ENCODE measurements around the gene POFUT2. TPM values are rescaled to one million over a fixed set of nuclear protein-coding genes. Genes with fewer than 3 reads are reported as not detected.

POFUT2 gene
- total RNA-seq, 1 experiment from 2014 or later: 28.2 TPM

DNA sequence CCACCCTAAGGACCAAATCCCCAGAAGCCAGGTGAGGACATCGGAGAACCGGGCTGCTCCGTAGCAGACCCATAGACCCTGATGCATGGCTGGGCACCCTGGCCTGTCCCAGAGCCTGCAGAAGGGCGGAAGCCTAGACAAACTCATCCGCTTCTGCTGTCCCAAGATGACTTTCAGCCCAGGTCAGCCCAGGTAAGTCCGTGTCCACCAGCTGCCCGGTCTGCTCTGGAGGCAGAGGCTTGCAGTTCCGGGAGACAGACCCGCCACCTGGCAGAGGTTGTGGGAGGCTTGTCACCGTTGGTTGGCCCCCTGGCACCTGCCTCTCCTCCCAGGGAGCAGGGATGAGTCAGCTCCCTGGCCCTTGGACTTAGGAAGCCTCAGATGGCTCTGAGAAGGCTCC is 22.8 kb upstream of the POFUT2 start:
- no peak overlapping the region for H3K4me2 ChIP-seq (ENCODE audit: low read length)
- H3K4me1 ChIP-seq (ENCODE audit: insufficient read depth, low read length): peaks cover 8% of the 10 kb centered on the region
- no peaks in the 10 kb centered on the region for H3F3A ChIP-seq (ENCODE audit: low read length, unreplicated experiment)
- H3K36me3 ChIP-seq (ENCODE audit: low read depth, low read length): no peaks in the 10 kb centered on the region
- ChIA-PET CTCF (no interaction called here), POLR2A (ENCODE audit: unreplicated experiment) (no interaction called here)
- ATAC-seq (no peak), DNase-seq (no peak)
- no peak overlapping the region for H3K9ac ChIP-seq (ENCODE audit: low read length)
- no TSS peak for BruUV-seq (replicated peaks)
- intact Hi-C loops (cut with micrococcal nuclease): no loop called here
- no peaks in the 10 kb centered on the region for H3K79me2 ChIP-seq (ENCODE audit: low read length)
- H3K9me2 ChIP-seq (replicated peaks; ENCODE audit: low read length): no peaks in the 10 kb centered on the region
- no peaks in the 10 kb centered on the region for H4K20me1 ChIP-seq (ENCODE audit: low read length)
- H3K27me3 ChIP-seq (ENCODE audit: low read length): no peaks in the 10 kb centered on the region
- no peaks in the 10 kb centered on the region for H3K9me3 ChIP-seq (ENCODE audit: low read length)
- no peak overlapping the region for H2AFZ ChIP-seq (ENCODE audit: low read length)
- H3K4me3 ChIP-seq (ENCODE audit: low read length): no peak overlapping the region
- no peak overlapping the region for H3K27ac ChIP-seq (ENCODE audit: low read length)
- TF ChIP-seq, protein P1, sequence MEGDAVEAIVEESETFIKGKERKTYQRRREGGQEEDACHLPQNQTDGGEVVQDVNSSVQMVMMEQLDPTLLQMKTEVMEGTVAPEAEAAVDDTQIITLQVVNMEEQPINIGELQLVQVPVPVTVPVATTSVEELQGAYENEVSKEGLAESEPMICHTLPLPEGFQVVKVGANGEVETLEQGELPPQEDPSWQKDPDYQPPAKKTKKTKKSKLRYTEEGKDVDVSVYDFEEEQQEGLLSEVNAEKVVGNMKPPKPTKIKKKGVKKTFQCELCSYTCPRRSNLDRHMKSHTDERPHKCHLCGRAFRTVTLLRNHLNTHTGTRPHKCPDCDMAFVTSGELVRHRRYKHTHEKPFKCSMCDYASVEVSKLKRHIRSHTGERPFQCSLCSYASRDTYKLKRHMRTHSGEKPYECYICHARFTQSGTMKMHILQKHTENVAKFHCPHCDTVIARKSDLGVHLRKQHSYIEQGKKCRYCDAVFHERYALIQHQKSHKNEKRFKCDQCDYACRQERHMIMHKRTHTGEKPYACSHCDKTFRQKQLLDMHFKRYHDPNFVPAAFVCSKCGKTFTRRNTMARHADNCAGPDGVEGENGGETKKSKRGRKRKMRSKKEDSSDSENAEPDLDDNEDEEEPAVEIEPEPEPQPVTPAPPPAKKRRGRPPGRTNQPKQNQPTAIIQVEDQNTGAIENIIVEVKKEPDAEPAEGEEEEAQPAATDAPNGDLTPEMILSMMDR (conservative IDR thresholded peaks at IDR 0.05; ENCODE audit: low read depth, low read length): no peak
- TF ChIP-seq EZH2 (IDR thresholded peaks at IDR 0.05; ENCODE audit: low read length, unreplicated experiment) (no peak), EZH2phosphoT487 (IDR thresholded peaks at IDR 0.05; ENCODE audit: borderline replicate concordance, low read length) (no peak)

DNA sequence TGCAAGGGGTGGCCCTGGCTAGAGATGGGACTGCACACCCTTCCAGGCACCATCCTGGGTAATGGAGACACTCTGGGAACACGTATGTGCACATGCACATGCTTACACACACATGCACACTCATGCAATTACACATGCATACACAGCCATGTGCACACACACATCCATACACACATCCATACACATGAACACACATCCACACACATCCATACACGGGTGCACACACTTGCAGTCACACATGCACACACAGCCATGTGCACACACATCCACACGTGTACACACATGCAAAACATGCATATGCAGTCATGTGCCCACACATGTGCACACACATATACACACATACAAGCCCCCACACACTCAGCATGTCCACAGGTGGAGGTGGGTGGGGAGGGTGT is 22.3 kb upstream of the POFUT2 start:
- CTCF ChIA-PET: no interaction called here
- H3K4me2 ChIP-seq (ENCODE audit: low read length): no peak overlapping the region
- intact Hi-C loops (cut with micrococcal nuclease): no loop called here
- ATAC-seq (no peak), DNase-seq (no peak)
- no peaks in the 10 kb centered on the region for H3F3A ChIP-seq (ENCODE audit: low read length, unreplicated experiment)
- H3K4me3 ChIP-seq (ENCODE audit: low read length): no peak overlapping the region
- H3K36me3 ChIP-seq (ENCODE audit: low read depth, low read length): no peaks in the 10 kb centered on the region
- no peaks in the 10 kb centered on the region for H3K27me3 ChIP-seq (ENCODE audit: low read length)
- H3K9ac ChIP-seq (ENCODE audit: low read length): no peak overlapping the region
- no peaks in the 10 kb centered on the region for H3K9me3 ChIP-seq (ENCODE audit: low read length)
- H3K27ac ChIP-seq (ENCODE audit: low read length): no peak overlapping the region
- no peak overlapping the region for H2AFZ ChIP-seq (ENCODE audit: low read length)
- no TSS peak for BruUV-seq (replicated peaks)
- TF ChIP-seq EZH2 (IDR thresholded peaks at IDR 0.05; ENCODE audit: low read length, unreplicated experiment) (no peak), EZH2phosphoT487 (IDR thresholded peaks at IDR 0.05; ENCODE audit: borderline replicate concordance, low read length) (no peak)
- TF ChIP-seq, protein P1 (conservative IDR thresholded peaks at IDR 0.05; ENCODE audit: low read depth, low read length): no peak
- H3K4me1 ChIP-seq (ENCODE audit: insufficient read depth, low read length): peaks cover 8% of the 10 kb centered on the region
- H4K20me1 ChIP-seq (ENCODE audit: low read length): no peaks in the 10 kb centered on the region
- no peaks in the 10 kb centered on the region for H3K79me2 ChIP-seq (ENCODE audit: low read length)
- H3K9me2 ChIP-seq (replicated peaks; ENCODE audit: low read length): no peaks in the 10 kb centered on the region
- POLR2A ChIA-PET (ENCODE audit: unreplicated experiment): no interaction called here

DNA sequence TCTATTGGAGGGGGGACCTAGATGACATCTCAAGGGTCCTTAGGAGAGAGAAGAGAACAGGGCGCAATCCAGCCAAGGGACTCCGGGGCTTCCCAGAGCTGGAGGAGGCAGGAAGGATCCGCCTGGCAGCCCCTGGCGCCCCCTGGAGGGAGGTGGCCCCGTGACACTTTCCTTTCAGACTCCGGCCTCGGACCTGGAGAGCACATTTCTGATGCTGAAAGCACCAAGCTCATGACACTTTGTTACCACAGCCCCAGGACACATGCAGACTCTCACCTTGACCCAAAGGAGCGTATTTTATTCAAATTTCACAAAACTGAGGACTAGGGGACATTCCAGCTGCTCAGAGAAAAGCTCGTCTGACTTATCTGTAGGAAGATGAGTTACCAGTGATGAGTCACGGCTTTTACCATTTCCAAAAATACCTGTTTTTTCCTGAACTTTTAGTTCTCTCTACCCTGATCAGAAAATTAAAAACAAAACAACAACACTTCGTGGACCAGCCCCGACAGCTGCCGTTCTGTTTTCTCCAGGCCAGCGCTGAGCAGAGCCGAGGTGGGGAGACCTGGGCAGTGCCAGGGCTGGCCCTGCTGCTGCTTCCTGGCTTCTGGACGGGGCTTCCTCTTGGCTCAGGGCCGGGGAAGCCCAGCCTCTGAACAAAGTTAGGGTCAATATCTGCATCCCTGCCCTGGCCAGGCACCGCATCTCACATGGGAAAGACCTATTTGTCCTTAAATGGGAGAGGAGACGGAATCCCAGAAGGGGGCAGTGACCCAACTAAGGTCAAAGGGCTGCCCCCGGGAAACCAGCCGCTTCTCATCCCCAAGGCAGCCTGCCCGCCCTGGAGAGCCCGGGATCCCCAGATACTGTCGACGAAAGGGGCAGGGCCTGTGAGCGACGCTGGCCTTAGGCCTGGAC is 21.6 kb upstream of the POFUT2 start:
- Histone ChIP-seq H3K4me1 (ENCODE audit: insufficient read depth, low read length) (peaks cover 8% of the 10 kb centered on the region), H3K4me2 (ENCODE audit: low read length) (peak overlapping the region; percentile 75), H3K36me3 (ENCODE audit: low read depth, low read length) (no peaks in the 10 kb centered on the region), H3K27me3 (ENCODE audit: low read length) (no peaks in the 10 kb centered on the region), H3K9me2 (replicated peaks; ENCODE audit: low read length) (no peaks in the 10 kb centered on the region), H3K27ac (ENCODE audit: low read length) (no peak overlapping the region), H4K20me1 (ENCODE audit: low read length) (no peaks in the 10 kb centered on the region), H3K9me3 (ENCODE audit: low read length) (no peaks in the 10 kb centered on the region), H3K79me2 (ENCODE audit: low read length) (no peaks in the 10 kb centered on the region), H3F3A (ENCODE audit: low read length, unreplicated experiment) (no peaks in the 10 kb centered on the region), H2AFZ (ENCODE audit: low read length) (peak overlapping the region; percentile 63), H3K9ac (ENCODE audit: low read length) (no peak overlapping the region), H3K4me3 (ENCODE audit: low read length) (no peak overlapping the region)
- DNase-seq (peak; percentile 65), ATAC-seq (peak; percentile 80)
- TF ChIP-seq EZH2phosphoT487 (IDR thresholded peaks at IDR 0.05; ENCODE audit: borderline replicate concordance, low read length) (no peak), EZH2 (IDR thresholded peaks at IDR 0.05; ENCODE audit: low read length, unreplicated experiment) (no peak)
- TF ChIP-seq, protein P1 (conservative IDR thresholded peaks at IDR 0.05; ENCODE audit: low read depth, low read length): peak; percentile 92
- intact Hi-C loops (cut with micrococcal nuclease): no loop called here
- ChIA-PET POLR2A (ENCODE audit: unreplicated experiment) (no interaction called here), CTCF (interaction anchor here (0.5 to 1.0 kb wide), 5 partner anchors 17 to 408 kb away, joined by 3 to 7 read pairs (median 4); partner anchors contain the start of gene POFUT2)
- no TSS peak for BruUV-seq (replicated peaks)

All from PC-3 (cell line).